DMS53 treated with DMSO at 0.1 percent for 48 hours (cell line): ENCODE data around the gene GDF2.

ENCODE experiments used
- DNase-seq: peaks from one replicate; lab custom pipeline; 2025; ENCODE audit not compliant: unreplicated experiment; lab: John Stamatoyannopoulos, UW

GDF2 gene

DNA sequence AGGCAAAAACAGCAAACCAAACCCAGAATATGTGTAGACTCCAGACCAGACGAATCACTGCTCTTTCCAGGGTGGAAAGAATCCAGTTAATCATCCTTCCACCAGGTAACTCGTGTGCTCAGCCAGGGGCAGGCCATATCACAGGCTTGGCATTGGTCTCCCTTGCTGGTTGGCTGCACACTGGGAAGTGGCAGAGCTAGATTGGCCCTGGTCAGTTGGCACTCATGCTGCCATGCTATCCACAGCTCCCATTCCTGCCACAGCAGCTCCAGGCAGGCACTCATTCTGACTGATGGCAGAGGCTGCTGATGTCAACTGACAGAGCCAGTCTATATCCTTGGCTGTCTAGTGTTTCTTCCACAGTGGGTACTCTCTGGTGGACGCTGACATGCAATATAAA is 31.9 kb upstream of the GDF2 start:
- no peak for DNase-seq

DNA sequence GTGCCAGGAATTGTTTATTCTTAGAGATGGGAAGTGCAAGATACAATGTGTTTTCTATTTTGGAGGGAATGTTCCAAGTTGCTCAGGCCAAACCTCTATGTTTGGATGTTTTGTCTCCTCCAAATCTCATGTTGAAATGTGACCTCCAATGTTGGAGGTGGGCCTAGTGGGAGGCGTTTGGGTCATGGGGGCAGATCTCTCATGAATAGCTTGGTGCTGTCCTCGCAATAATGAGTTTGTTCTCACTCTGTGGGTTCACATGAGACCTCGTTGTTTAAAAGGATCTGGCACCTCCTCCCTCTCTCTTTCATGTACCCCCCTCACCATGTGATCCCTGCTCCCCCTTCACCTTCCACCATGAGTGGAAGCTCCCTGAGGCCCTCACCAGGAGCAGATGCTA is 30.6 kb upstream of the GDF2 start:
- no peak for DNase-seq

DNA sequence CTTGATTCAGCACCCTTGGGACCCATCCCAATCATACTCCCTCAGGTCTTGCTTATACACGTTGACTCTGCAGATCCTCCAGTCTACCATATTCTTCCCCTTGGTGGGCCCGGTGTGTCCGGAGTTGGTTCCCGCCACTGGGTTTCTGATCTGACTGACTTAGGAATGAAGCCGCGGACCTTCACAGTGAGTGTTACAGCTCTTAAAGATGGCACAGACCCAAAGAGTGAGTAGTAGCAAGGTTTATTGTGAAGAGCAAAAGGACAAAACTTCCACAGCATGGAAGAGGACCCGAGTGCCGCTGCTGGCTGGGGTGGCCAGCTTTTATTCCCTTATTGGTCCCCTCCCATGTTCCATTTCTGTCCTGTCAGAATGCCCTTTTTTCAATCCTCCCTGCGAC is 28.2 kb upstream of the GDF2 start:
- no peak for DNase-seq

DNA sequence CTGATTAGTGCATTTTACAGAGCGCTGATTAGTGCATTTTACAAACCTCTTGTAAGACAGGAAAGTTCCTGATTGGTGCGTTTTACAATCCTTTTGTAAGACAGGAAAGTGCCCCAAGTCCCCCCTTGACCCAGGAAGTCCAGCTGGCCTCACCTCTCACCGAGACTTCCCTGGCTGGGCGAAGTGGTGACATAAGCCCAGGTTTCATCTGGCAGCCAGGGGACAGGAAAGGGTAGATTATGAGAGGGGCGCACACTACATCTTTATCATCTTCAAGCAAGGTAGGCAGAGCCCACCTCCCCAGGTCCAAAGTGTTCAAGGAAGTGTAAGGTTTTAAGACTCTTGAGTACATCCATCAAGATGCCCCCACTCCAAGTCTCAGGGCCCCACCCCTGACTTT is 27.8 kb upstream of the GDF2 start:
- no peak for DNase-seq

DNA sequence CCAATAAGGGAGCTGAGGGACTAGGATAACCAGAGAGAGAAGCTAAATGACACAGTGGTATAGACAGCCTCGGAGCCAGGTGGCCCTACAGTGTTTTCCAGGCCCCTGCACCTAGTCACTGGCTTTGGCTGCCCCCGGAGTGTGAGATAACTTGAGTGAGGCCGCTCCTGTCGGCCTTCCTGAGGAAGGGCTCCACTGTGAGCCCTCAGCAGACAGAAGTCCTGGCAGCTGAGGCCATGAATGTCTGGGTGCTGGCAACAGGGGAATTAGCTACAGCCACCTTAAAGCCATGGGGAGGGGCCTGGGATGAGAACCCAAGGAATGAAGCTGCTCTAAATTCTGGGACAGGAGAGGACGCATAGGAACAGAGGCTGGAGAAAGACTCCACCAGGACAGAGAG is 26.8 kb upstream of the GDF2 start:
- no peak for DNase-seq

DNA sequence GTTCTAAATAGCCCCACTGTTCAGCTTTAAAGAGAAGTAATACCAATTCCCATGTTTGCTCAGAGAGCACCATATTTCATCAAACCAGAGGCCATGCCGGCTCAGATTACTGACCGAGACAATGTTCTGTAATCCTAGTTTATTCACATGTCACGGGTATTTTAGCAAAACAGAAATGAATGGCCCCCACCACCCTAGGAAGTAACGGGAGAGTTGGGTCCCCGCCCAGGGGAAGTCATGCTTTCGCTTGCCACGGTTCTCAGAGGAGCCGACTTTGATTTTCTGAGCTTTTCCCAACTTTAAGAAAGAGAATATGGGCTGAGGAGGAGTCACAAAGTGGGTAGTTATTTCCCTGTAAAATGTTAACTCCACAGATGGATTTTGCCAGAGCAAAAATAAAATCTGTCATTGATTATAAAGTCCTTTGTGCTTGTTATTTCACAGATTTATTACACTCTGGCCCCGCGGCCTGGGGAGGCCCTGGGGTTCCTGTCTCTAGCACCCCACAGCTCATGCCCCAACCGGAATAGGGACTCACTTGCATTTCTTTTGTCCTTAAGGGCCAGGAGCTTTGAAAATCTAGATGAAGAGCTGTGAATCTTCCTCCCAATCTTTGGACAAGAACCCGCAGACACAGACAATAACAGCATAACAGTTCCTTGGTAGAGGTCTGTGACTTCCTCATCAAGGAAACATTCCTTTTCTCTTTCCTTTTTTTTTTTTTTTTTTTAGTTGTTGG is 25.9 kb upstream of the GDF2 start:
- no peak for DNase-seq

DNA sequence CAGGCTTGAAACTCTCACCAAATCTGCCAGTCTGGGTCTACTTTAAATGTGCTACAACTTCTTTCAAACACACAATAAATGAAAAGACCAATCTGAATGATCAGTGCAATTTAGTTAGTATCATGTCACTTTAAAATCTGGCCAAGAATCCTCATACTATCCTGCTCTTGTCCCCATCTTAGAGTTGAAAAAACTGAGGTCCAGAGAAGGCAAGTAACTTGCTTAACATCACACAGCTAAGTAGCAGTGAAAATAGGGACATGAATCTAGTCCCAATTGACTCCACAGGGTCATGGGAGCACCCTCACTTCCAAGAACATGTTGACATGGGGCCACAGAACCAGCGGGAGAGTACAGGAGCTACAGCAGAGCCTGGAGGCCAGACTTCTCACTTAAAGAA is 25.3 kb upstream of the GDF2 start:
- no peak for DNase-seq

DNA sequence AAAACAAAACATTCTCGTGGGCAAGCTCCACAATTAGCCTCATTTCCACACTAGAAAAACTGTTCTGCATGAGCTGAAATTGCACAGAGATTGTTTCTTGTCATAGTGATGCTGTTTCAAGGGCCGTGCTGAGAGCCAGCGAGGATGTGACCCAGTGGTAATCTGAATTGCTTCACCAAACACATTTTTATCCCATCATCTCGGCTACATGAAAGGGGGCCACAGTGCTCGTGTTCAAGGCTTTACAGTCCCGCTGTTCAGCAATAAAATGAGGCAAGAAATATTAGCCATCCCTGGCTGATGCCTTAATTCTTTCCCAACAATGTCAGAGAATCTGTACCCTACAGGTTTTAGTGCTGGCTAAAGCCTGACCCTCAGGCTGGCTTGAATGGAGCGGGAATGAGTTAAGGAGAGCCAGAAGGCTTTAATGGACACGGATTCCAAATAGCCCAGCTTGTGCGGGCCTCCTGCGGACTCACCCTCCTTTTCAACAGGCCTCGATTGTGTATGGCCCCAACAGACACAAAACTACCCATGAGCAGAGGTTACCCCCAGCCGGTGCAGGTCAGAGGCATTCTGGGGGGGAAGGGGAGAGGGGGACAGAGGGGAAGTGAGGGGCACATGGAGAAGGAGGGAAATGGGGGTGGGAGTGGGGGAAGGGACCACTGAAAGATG is 24.3 kb upstream of the GDF2 start:
- no peak for DNase-seq

DNA sequence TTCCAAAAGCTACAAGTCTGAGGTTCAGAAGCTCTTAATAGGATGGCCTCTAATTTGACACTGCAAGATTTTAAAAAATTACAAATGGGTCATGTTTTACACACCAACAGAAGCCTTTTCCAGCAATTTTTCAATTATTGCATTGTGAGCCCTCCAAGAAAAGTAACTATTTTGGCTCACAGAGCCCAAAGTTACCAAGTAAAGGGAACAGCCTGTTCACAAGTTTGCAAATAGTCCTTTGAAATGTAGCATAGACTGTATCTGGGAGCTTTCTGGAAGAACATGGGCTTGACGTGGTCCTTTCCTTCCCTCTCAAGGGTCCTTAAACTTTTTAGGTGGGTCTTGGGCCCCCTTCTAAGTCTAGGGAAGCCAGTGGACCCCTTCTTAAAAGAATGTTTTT is 23.5 kb upstream of the GDF2 start:
- DNase-seq: no peak

DNA sequence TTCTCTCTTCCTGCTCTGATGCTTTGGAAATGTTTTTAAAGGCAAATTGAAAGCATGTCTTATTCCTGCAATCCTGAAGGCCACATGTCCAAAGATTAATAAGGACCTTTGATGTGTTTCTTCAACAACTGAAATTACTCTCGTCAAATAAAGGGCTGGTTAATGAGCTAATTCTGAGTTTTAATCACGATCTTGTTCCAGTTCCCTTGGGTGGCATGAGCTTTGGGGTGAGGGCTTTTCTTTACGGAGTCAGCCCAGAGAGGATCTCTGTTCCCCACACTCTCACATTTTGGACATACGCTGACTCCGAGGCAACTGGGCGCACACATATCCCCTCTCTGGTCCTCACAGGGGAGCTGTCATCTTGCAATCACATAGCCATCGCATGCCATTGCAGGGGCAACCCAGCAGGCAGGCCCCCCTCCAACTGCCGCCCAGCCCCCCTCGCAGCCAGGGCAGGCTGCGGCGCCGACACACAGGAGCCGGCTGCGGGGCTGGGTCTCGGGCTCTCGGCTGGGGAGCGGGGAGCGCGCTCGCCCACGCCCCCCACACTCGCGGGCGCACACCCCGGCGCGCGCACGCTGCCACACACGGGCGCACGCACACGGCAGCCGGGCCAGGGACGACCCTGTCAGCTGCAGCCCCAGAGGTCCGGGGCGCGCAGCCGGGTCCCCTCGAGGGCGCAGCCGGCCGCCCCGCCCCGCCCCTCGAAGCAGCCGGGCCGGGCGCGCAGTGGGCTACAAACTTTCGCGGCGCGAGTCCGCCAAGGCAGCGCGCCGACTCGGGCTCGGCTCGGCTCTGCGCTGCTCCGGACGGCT is 22.4 kb upstream of the GDF2 start, which contains the start of gene GDF10:
TSS of gene GDF10 (plus strand) at position 587 of the 818 bp plus-strand sequence. CDS start 455 bp downstream, outside the sequence.
- DNase-seq: no peak

DNA sequence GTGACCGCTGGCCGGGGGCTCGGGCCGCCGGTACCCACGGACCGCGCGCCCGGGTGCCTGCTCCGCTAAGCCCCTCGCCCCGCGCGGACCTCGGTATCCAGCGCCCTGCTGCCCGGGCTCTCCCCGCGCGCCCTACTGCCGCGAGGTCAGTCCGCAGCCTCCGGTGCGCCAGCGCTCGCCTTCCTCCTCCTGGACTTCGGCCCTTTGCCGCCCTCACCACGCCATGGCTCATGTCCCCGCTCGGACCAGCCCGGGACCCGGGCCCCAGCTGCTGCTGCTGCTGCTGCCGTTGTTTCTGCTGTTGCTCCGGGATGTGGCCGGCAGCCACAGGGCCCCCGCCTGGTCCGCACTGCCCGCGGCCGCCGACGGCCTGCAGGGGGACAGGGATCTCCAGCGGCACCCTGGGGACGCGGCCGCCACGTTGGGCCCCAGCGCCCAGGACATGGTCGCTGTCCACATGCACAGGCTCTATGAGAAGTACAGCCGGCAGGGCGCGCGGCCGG is 21.8 kb upstream of the GDF2 start:
- no peak for DNase-seq

DNA sequence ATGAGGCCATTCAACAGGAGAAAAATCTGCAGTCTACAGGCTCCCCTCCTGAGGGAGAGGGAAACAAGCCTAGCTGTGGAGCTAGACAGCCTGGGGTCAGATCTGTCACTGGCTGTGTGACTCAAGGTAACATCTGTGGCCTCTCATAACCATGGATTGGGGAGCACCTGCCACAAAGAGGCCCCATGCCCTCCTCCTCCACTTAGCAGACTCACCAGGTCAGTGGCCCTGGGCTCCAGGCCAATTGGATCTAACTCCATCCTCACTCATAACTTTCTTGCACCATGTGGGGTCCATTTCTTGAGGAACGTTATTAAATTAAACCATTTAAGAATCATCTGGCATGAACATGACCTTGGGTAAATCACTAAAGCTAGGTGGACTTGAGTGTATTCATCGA is 20.4 kb upstream of the GDF2 start:
- DNase-seq: no peak

DNA sequence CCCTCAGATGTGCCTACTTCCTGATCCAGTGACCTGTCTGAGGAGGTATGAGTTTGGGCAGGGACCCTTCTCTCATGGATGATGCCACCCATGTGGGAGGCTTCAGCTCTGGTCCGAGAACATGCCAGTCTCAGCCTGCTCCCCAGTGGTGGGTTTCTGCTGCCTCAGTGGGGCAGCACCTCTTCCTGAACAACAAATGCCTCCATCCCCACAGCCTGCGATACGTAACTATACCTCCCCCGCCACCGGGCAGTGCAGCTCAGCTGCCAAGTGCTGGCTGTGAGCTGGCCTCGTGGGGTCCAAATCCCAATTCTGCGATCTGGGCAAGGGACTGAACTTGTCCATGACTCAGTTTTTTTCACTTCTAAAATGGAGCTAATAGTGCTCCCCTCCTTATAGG is 19.1 kb upstream of the GDF2 start:
- DNase-seq: no peak

DNA sequence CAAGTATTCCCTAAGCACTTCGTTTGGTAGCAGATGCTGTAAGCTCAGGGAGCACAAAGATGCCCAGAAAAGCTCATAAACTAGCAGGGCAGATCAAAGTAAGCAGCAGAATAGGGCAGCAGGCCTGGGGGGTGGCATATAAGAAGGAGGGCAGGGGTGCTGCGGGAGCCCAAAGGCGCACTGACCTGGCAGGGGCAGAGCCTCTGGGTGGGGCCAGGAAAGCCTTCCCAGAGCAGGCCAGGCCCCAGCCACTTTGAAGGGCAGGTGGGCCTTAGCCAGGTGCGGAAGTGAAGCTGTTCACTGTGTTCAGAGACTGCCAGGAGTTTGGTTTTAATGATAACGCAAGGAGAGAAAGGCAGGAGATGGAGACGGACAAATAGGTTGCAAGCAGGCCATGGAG is 18.4 kb upstream of the GDF2 start:
- no peak for DNase-seq

DNA sequence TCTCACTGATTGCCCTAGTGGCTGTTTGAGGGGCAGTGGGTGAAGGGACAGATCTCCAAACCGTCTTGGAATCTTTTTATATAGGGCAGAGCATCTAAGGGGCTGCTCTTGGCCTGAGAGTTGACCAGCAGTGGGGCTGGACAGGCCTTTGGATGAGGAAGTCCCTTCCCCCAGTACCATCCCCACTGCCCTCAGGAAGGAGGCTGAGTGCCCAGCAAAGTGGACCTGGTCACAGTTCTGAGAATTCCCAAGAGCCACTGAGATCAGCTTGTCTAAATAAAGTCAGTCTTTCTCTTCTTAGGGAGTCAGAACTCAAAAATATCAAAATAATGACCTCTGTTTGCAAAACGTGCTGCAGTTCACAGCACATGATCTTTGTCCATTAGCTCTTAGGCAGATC is 16.7 kb upstream of the GDF2 start:
- no peak for DNase-seq

DNA sequence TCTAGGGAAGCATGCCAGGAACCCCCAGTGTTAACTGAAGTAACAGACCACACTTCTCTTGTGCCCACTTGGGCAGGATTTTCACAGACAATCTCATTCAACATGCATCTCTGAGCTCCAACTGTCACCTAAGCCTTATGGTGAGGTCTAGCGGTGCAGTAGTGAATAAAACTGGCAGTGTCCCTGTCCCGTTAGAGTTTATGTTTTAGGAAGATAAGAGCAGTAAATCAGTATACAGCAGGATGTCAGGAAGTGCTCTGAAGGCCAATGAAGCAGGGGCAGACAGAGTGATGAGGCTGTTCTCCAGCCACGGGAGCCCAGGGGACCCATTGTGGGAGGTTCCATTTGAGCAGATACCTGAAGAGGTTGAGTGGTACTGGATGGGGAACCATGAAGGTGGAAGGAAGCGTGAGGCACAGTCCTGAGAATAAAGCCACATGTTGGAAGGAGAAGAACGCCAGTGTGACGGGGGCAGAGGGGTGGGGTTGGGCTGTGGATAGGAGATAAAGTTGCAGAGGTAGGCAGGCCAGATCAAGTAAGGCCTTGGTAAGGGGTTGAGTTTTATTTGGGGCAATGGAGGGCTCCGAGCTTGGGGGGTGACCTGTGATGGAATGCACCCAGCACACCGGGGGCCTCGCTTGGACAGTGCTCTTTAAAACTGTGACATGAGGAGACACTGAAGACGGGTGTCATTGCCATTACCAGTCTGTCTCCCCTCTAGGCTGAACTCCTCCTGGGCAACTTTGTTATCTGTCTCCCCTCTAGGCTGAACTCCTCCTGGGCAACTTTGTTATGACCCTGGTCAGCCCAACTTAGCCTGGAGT is 15.7 kb upstream of the GDF2 start:
- DNase-seq: no peak

DNA sequence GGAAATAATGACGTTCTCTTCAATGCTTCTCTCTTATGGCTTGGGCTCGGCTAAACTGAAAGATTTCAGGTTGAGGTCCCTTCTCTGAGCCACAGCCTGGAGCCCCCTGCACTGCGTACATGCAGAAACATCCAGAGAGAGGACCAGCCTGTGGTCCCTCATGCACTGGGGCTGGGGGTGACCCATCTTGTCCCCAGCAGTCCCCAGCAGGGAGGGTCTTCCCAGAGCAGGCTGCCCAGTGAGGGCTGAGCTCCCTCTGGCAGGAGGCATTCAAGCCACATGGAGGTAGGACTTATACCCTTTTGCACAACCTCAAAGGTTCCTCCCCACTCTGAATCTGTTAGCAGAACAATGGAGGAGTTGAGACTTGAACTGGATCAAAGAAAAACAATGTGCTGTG is 14.9 kb upstream of the GDF2 start:
- DNase-seq: no peak

DNA sequence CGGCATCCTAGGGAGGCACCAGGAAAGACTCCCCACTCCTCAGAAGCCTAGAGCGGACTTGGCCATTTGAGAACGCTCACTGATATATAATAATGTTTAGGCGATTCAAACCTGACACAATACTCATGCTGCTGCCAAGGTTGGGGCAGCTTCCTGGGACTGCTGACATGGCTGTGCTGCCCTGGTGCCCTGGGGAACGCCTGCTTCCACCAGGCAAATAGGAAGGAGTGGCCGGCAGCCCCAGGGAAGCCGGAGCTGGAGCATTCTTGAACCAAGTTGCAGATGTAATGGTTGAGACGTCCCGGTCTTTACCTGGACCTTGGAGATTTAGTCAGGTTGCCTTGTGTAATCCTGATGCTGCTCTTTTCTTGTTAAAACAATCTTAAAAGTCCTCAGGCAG is 13.5 kb upstream of the GDF2 start:
- DNase-seq: no peak

DNA sequence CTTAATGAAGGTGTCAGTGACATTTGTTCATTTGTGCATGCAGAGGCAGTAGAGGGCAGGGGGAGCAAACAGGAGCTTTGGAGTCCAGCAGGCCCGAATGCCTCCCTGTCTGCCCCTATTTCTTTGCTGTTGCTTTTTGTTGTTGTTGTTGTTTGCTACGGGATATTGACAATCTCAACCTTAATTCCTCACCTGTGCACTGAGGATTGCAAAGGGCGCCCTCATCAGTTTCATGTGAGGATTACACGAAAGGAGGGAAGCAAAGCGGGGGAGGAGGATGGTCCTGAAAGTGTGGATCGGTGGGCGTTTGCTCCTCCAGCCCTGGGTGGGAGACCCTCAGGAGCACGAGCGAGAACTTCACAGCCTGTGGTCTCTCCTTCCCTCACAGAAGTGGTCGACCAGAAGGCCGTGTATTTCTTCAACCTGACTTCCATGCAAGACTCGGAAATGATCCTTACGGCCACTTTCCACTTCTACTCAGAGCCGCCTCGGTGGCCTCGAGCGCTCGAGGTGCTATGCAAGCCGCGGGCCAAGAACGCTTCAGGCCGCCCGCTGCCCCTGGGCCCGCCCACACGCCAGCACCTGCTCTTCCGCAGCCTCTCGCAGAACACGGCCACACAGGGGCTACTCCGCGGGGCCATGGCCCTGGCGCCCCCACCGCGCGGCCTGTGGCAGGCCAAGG is 12.7 kb upstream of the GDF2 start:
- no peak for DNase-seq

DNA sequence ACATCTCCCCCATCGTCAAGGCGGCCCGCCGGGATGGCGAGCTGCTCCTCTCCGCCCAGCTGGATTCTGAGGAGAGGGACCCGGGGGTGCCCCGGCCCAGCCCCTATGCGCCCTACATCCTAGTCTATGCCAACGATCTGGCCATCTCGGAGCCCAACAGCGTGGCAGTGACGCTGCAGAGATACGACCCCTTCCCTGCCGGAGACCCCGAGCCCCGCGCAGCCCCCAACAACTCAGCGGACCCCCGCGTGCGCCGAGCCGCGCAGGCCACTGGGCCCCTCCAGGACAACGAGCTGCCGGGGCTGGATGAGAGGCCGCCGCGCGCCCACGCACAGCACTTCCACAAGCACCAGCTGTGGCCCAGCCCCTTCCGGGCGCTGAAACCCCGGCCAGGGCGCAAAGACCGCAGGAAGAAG is 12.2 kb upstream of the GDF2 start:
- DNase-seq: no peak
